Skeletal muscle tissue (tissue), 4 donors: ENCODE results near the gene ATXN1. TPM values are rescaled to one million over a fixed set of nuclear protein-coding genes. Genes with fewer than 3 reads are reported as not detected.

Experiments
- H3K27ac ChIP-seq: one replicate; pipeline ENCODE4 v1.7.0; 2013; ENCODE audit warnings: mild to moderate bottlenecking, low read depth, low read length, inconsistent platforms
- H3K27me3 ChIP-seq, 3 donors: one replicate each; pipeline ENCODE4 v1.7.0; 2013; ENCODE audit warnings: low read length in 3 of 3; ENCODE audit not compliant: control insufficient read depth in 3 of 3, insufficient read depth in 3 of 3
- H3K36me3 ChIP-seq, 3 donors: one replicate each; pipeline ENCODE4 v1.7.0; 2013; ENCODE audit warnings: low read length in 3 of 3; ENCODE audit not compliant: control insufficient read depth in 3 of 3, insufficient read depth in 3 of 3
- H3K4me1 ChIP-seq, 3 donors: one replicate each; pipeline ENCODE4 v1.7.0; 2013; ENCODE audit warnings: low read length in 3 of 3, mild to moderate bottlenecking in 3 of 3; ENCODE audit not compliant: control insufficient read depth in 3 of 3, insufficient read depth in 3 of 3
- H3K4me3 ChIP-seq, 3 donors: one replicate each; pipeline ENCODE4 v1.7.0; 2013; ENCODE audit warnings: low read length in 3 of 3
- H3K9ac ChIP-seq, 3 donors: one replicate each; pipeline ENCODE4 v1.7.0; 2013; ENCODE audit warnings: low read length in 3 of 3, mild to moderate bottlenecking in 3 of 3, moderate library complexity in 2 of 3, low read depth in 1 of 3
- H3K9me3 ChIP-seq, 3 donors: one replicate each; pipeline ENCODE4 v1.7.0; 2013; ENCODE audit warnings: low read length in 3 of 3; ENCODE audit not compliant: control insufficient read depth in 3 of 3
- total RNA-seq: library from RNA; depleted of rRNA; stranded (reverse); fragments of >200 nt; gene quantifications from one replicate; pipeline ENCODE4 v1.2.3, GENCODE V29; 2014
- donor health status: Osteomylitis.

ATXN1 gene
- total RNA-seq, 1 donor from 2014 or later: 30.8 TPM

DNA sequence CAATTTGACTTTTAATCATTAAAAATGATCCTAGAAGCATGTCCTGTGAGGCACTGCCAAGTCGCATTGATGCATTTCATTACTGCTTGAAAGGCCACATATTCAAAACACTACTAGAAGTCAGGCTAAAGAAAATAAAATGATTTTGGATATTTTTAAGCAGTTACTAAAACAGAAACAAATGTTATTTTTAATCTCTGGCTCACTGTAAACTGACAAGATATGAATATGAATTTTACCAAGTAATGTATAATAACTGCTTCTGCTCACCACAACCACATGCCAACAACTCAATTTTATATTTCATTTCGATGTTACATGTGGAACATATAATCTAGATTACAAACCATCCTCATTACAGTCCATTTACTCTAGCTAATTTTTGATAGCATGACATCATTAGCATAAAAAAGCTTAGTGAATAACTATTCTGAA lies 90.6 kb downstream of the ATXN1 start:
- H3K4me1 ChIP-seq: peaks cover 11 to 28% (median 21%) of the 10 kb centered on the region in 3 donors
- no peak overlapping the region for H3K27ac ChIP-seq

DNA sequence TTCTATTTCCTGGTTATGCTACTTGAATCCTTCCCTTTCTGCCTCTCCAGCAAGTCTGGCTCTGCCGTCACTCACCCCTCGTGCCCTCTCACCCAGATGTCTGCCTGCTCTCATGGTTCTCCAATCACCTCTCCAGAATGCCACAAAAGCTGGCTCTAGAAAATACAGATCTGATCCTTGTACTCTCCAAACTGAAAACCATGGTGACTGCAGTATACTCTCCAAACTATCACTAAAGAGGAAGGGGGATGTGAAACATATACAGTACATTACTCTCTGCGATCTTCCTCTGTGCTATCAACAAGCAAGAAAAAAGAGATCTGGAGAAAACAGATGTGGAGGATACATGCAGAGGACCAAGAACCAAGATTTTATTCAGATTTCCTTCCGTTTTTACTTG lies 91.1 kb downstream of the ATXN1 start:
- no peaks in the 10 kb centered on the region for H3K27me3 ChIP-seq
- no peak overlapping the region for H3K9ac ChIP-seq
- H3K4me3 ChIP-seq: no peak overlapping the region
- no peak overlapping the region for H3K27ac ChIP-seq
- peaks cover 11 to 27% (median 21%) of the 10 kb centered on the region in 3 donors for H3K4me1 ChIP-seq
- no peaks in the 10 kb centered on the region for H3K36me3 ChIP-seq
- H3K9me3 ChIP-seq: no peaks in the 10 kb centered on the region

More for the DNA sequence above, 90.6 kb downstream of the ATXN1 start:
- H3K4me3 ChIP-seq: no peak overlapping the region
- no peaks in the 10 kb centered on the region for H3K9me3 ChIP-seq
- H3K36me3 ChIP-seq: no peaks in the 10 kb centered on the region
- no peaks in the 10 kb centered on the region for H3K27me3 ChIP-seq
- H3K9ac ChIP-seq: no peak overlapping the region

DNA sequence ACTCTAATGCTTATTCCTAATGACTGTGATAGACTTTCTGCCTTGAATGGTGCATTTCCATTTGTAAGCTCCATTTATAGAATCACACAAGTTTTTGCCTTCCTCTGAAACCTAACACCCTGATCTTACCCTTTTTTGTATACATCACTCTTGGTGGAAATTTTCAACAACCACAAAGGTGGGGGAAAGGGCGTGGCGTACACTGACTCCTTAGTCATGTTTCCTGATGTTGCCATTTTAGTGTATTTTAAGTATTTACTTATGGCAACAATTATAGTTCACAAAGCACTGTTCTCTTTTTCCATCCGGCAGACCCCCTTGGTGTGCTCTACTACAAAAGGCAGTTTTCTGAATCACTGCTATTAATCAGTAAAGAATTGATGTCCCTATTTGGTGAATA lies 92.0 kb downstream of the ATXN1 start:
- Histone ChIP-seq H3K4me3 (no peak overlapping the region), H3K4me1 (peaks cover 11 to 21% (median 21%) of the 10 kb centered on the region in 3 donors), H3K27ac (no peak overlapping the region), H3K36me3 (no peaks in the 10 kb centered on the region), H3K27me3 (no peaks in the 10 kb centered on the region), H3K9ac (no peak overlapping the region), H3K9me3 (no peaks in the 10 kb centered on the region)

DNA sequence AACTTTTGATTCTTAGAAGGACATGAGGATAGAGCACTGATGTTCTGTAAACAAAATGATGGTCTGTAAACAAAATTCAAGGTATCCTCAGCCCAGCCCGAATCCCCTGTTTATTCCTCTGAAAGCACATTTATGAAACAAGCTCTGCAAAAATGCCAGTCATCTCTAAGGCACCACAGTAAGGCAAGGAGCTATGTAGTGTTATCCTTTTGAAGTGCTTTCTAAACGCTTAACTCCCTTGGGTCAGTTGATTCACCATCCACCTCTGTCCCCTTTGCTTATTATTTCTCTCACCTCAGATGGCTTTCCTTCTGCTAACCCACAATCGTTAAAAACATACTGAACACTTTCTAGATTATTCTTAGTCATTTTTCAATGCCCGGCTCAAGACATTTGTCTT lies 93.8 kb downstream of the ATXN1 start:
- Histone ChIP-seq H3K9ac (no peak overlapping the region), H3K36me3 (no peaks in the 10 kb centered on the region), H3K27ac (no peak overlapping the region), H3K27me3 (no peaks in the 10 kb centered on the region), H3K9me3 (no peaks in the 10 kb centered on the region), H3K4me1 (peaks cover 11 to 21% (median 12%) of the 10 kb centered on the region in 3 donors), H3K4me3 (no peak overlapping the region)

DNA sequence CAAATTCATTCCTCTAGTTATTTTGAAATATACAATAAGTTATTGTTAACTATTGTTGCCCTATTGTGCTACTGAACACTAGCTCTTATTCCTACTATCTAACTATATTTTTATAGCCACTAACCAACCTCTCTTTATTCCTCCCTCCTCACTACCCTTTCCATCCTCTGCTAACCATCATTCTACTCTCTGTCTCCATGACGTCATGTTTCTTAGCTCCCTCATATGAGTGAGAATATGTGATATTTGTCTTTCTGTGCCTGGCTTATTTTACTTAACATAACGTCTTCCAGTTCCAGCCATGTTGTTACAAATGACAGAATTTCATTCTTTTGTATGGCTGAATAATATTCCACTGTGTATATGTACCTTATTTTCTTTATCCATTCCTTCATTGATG lies 95.3 kb downstream of the ATXN1 start:
- Histone ChIP-seq H3K9ac (no peak overlapping the region), H3K27me3 (no peaks in the 10 kb centered on the region), H3K4me3 (no peak overlapping the region), H3K4me1 (peaks cover 10 to 18% (median 11%) of the 10 kb centered on the region in 3 donors), H3K27ac (no peak overlapping the region), H3K36me3 (peaks cover 0 to 4% (median 0%) of the 10 kb centered on the region in 3 donors), H3K9me3 (peaks cover 0 to 7% (median 2%) of the 10 kb centered on the region in 3 donors)

DNA sequence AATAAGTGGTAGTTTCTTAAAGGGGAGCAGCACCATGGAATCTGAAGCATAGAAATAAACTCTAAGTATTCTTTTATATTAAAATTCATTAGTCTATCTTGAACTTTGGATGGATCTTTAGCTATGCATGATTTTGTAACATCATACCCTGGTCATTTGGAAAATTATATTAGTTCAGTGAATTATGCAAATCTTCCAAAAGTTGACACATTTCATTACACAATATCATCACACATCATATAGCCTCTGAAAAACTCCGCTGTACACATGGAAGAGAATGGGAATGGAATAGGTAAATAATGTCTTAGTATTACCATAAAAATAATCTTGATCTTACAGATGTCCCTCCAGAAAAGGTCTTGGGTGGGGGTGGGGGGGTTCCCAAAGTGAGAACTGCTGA lies 96.1 kb downstream of the ATXN1 start:
- Histone ChIP-seq H3K9me3 (peaks cover 0 to 7% (median 2%) of the 10 kb centered on the region in 3 donors), H3K27ac (no peak overlapping the region), H3K36me3 (peaks cover 0 to 4% (median 0%) of the 10 kb centered on the region in 3 donors), H3K9ac (no peak overlapping the region), H3K4me3 (no peak overlapping the region), H3K4me1 (peaks cover 9 to 13% (median 9%) of the 10 kb centered on the region in 3 donors), H3K27me3 (no peaks in the 10 kb centered on the region)

DNA sequence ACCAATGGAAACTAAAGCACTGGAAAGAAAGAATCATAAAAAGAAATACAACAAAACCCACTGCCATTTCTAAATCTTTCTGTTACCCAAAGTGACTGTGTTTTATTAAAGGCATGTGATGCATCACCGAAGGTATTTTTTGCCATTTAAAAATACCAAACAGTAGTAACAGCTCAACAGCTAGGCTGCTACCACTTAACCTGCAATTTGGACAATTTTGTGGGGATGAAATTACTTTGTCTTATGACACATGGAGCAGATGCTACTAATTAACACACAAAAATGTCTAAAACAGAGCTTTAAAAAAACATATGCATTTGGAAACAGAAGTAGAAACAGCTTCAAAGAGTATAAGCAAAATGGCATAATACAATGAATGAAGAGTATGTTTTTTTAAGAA lies 97.4 kb downstream of the ATXN1 start:
- Histone ChIP-seq H3K27ac (no peak overlapping the region), H3K9me3 (peaks cover 0 to 7% (median 2%) of the 10 kb centered on the region in 3 donors), H3K27me3 (no peaks in the 10 kb centered on the region), H3K4me3 (no peak overlapping the region), H3K4me1 (peaks cover 0 to 1% (median 1%) of the 10 kb centered on the region in 3 donors), H3K9ac (no peak overlapping the region), H3K36me3 (peaks cover 0 to 4% (median 0%) of the 10 kb centered on the region in 3 donors)

DNA sequence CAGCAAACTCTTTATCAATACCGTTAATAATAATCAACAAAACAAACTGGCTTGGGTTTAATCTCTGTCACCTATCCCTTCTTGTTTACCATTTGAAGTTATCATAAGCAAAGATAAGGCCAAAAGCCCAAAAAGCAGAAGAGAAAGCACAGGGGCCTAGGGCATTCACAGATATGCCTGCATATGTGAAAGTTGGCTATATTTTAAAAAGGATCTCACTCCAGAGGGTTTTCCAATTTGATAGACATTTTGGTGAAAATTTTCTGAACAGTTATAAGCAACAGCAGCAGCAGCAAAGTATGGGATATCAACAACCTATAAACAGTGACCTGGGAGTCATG lies 101.1 kb downstream of the ATXN1 start:
- no peak overlapping the region for H3K27ac ChIP-seq
- no peaks in the 10 kb centered on the region for H3K27me3 ChIP-seq
- no peak overlapping the region for H3K9ac ChIP-seq
- H3K9me3 ChIP-seq: peaks cover 0 to 7% (median 2%) of the 10 kb centered on the region in 3 donors
- H3K4me1 ChIP-seq: peaks cover 0 to 9% (median 0%) of the 10 kb centered on the region in 3 donors
- H3K4me3 ChIP-seq: no peak overlapping the region
- peaks cover 0 to 7% (median 0%) of the 10 kb centered on the region in 3 donors for H3K36me3 ChIP-seq

DNA sequence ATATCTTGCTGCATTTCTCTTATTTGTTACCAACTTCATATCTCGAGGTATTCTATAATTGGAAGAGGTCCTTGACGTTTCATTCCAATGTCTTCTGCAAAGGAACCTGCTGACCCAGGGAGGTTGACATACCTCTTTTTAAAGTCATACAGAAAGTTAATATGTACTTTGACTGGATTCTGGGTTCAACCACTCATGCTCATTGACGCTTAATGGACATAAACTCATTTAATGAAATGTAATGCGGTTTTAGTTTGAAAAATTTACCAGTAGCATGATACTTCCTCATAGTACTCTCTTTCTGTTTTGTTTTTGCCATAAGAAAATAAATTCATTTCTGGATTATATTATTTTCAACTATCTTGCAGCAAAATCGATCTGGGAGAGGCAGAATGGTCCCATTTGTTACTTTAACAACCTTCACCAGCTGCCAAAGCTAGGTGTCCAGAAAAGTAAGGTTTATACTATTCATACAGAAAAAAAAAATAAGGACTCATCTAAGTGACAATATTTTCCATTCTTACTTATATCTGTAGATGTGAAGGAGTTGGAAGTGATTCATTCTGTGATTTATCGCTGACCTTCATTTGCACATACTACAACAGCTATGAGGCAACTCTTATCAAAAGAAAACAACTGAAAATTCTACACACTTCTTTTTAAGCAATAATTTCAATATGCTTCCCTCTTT lies 101.6 kb downstream of the ATXN1 start:
- H3K27ac ChIP-seq: no peak overlapping the region
- no peak overlapping the region for H3K9ac ChIP-seq
- no peaks in the 10 kb centered on the region for H3K27me3 ChIP-seq
- no peak overlapping the region for H3K4me3 ChIP-seq
- H3K4me1 ChIP-seq: peaks cover 0 to 9% (median 0%) of the 10 kb centered on the region in 3 donors
- H3K36me3 ChIP-seq: peaks cover 0 to 12% (median 0%) of the 10 kb centered on the region in 3 donors
- peaks cover 0 to 7% (median 2%) of the 10 kb centered on the region in 3 donors for H3K9me3 ChIP-seq

DNA sequence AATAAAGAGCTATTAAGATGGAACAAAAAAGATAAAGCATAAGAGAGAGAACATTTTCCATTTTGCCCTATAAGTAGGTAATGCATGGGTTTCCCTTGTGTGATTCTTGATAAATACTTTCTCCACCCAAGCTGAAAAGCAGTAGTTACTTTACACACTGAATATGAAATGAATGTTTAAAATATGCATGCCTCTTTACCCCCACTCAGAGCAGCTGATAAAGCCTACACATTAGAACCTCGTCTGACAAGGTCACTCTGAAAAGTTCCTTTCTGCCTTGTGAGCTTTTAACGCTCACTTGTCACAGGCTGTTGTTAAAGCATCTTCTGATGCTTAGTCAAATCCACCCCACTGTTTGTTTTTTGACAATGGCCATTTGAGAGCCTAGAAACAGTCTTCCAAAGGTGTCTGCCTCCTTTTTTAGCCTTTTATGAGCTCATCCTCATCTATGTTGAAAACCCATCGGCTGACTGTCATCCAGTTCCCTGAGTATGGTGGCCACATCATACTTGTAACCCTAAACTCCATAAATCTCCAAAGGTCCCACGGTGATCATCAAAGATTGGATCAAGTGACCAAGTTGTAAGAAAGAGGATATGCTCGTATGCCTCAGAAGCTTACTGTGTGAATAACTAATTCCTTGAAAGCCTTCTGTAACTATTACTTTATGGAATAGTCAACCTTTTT lies 102.8 kb downstream of the ATXN1 start:
- Histone ChIP-seq H3K9me3 (peaks cover 0 to 7% (median 2%) of the 10 kb centered on the region in 3 donors), H3K36me3 (peaks cover 0 to 12% (median 0%) of the 10 kb centered on the region in 3 donors), H3K27me3 (no peaks in the 10 kb centered on the region), H3K4me1 (peaks cover 5 to 17% (median 6%) of the 10 kb centered on the region in 3 donors), H3K9ac (no peak overlapping the region), H3K4me3 (no peak overlapping the region), H3K27ac (no peak overlapping the region)
